Smooth muscle cell (in vitro differentiated cells): ENCODE results near the gene TULP1. TPM values are rescaled to one million over a fixed set of nuclear protein-coding genes. Genes with fewer than 3 reads are reported as not detected.

Experiments used
- DNase-seq: peaks from one replicate; lab custom pipeline; 2025; ENCODE audit not compliant: unreplicated experiment; lab: John Stamatoyannopoulos, UW
- H2AFZ ChIP-seq: fragments of 200-600 bp; sonication (generic); 2 replicates; pipeline ENCODE4 v1.6.0; 2016; ENCODE audit warnings: antibody characterized with exemption, low read depth, mild to moderate bottlenecking
- H3F3A ChIP-seq: fragments of 200-600 bp; sonication (generic); 2 replicates; pipeline ENCODE4 v1.6.0; 2017; ENCODE audit warnings: antibody characterized with exemption, low read depth
- H3K27ac ChIP-seq: fragments of 200-600 bp; sonication (generic); 2 replicates; pipeline ENCODE4 v1.5.1; 2016; ENCODE audit warnings: low read depth, mild to moderate bottlenecking
- H3K27me3 ChIP-seq: fragments of 200-600 bp; sonication (generic); 2 replicates; pipeline ENCODE4 v1.6.1; 2016; ENCODE audit warnings: low read depth, mild to moderate bottlenecking
- H3K36me3 ChIP-seq: fragments of 200-600 bp; sonication (generic); 2 replicates; pipeline ENCODE4 v1.5.1; 2016; ENCODE audit warnings: low read depth
- H3K4me1 ChIP-seq: fragments of 200-600 bp; sonication (generic); 2 replicates; pipeline ENCODE4 v1.5.1; 2016; ENCODE audit warnings: low read depth
- H3K4me2 ChIP-seq: fragments of 200-600 bp; sonication (generic); 2 replicates; pipeline ENCODE4 v1.6.0; 2016; ENCODE audit warnings: mild to moderate bottlenecking
- H3K4me3 ChIP-seq: fragments of 200-600 bp; sonication (generic); 2 replicates; pipeline ENCODE4 v1.5.1; 2016; ENCODE audit warnings: mild to moderate bottlenecking
- H3K79me2 ChIP-seq: fragments of 200-600 bp; sonication (generic); 2 replicates; pipeline ENCODE4 v1.6.0; 2016; ENCODE audit warnings: low read depth, mild to moderate bottlenecking
- H3K9ac ChIP-seq: fragments of 200-600 bp; sonication (generic); 2 replicates; pipeline ENCODE4 v1.6.0; 2016; ENCODE audit warnings: low read depth
- H3K9me3 ChIP-seq: fragments of 200-600 bp; sonication (generic); replicated peaks from 2 replicates; pipeline ENCODE4 v1.5.1; 2016; ENCODE audit warnings: low read depth
- H4K20me1 ChIP-seq: fragments of 200-600 bp; sonication (generic); 2 replicates; pipeline ENCODE4 v1.6.0; 2016; ENCODE audit warnings: low read depth
- WGBS: methylation state at CpG from one replicate; pipeline ENCODE4 v1.1.7; 2016; ENCODE audit warnings: low lambda C conversion rate; 5-methylcytosine and 5-hydroxymethylcytosine counted together
- polyA plus RNA-seq: library from polyadenylated mRNA; unstranded; fragments of >200 nt; fragmentation: Nextera tagmentation; extraction: Ambion mirVana; gene quantifications from 2 replicates; pipeline ENCODE4 v1.2.1, GENCODE V29; 2016
- total RNA-seq: library from RNA; depleted of rRNA; stranded (reverse); fragments of >200 nt; gene quantifications from 2 replicates; pipeline ENCODE4 v1.2.3, GENCODE V29; 2014
- TF ChIP-seq, protein P1 (sequence below): fragments of 200-600 bp; sonication (generic); IDR thresholded peaks from 2 replicates; pipeline ENCODE4 v1.5.1; 2017; ENCODE audit warnings: borderline replicate concordance, mild to moderate bottlenecking, antibody characterized with exemption; ENCODE audit not compliant: insufficient read depth, poor library complexity, severe bottlenecking

Gene TULP1
- total and polyA plus RNA-seq, 2 experiments from 2014 or later, result 0.26 to 0.31 TPM

DNA sequence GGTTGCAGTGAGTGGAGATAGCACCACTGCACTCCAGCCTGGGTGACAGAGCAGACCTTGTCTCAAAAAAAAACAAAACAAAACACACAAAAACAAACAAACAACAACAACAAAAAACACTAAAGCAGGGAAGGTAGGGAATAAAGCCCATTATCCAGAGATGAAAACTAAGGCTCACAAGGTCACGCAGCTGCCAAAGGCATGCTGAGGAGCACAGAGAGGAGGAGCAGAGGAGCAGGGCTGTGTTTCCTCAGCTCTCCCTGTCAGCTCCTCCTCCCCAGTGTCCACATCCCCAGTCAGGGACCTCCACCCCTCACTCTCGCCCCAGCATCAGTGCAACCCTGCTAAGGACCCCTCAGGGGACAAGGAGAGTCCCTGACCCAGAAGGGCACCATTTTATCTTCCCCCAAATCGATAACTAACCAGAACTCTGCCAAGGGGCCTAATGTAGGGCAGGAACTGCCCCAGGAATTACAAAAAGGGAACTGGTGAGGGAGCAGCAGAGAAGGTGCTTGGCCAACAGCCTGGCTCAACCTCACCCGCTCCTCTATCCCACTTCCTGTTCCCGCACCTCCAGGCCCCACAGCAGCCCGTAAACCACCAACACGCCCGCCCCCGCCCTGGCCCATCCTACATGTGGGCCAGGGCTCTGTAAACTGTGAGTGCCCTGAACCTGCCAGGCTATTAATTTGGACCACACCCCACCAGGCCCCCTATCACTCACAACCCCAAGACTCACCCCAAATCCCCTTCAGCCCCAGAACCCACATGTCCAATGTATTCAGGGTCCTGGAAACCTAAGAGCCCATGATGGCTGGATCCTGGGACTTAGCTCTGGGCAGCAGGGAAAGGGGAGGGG lies 24.8 kb downstream of the TULP1 start:
- H3K27me3 ChIP-seq, result no peaks in the 10 kb centered on the region
- no peaks in the 10 kb centered on the region for H3K36me3 ChIP-seq
- H3F3A ChIP-seq, result peaks cover 11% of the 10 kb centered on the region
- no peak overlapping the region for H2AFZ ChIP-seq
- H3K4me2 ChIP-seq, result peak overlapping the region; percentile 24
- H3K79me2 ChIP-seq, result peaks cover 76% of the 10 kb centered on the region
- peak overlapping the region; percentile 22 for H3K9ac ChIP-seq
- peaks cover 77% of the 10 kb centered on the region for H3K4me1 ChIP-seq
- TF ChIP-seq, protein P1, sequence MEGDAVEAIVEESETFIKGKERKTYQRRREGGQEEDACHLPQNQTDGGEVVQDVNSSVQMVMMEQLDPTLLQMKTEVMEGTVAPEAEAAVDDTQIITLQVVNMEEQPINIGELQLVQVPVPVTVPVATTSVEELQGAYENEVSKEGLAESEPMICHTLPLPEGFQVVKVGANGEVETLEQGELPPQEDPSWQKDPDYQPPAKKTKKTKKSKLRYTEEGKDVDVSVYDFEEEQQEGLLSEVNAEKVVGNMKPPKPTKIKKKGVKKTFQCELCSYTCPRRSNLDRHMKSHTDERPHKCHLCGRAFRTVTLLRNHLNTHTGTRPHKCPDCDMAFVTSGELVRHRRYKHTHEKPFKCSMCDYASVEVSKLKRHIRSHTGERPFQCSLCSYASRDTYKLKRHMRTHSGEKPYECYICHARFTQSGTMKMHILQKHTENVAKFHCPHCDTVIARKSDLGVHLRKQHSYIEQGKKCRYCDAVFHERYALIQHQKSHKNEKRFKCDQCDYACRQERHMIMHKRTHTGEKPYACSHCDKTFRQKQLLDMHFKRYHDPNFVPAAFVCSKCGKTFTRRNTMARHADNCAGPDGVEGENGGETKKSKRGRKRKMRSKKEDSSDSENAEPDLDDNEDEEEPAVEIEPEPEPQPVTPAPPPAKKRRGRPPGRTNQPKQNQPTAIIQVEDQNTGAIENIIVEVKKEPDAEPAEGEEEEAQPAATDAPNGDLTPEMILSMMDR, result no peak
- peak overlapping the region; percentile 94 for H3K27ac ChIP-seq
- no peaks in the 10 kb centered on the region for H3K9me3 ChIP-seq
- 57% methylated on average over 3 of the region's 9 CpGs for WGBS
- peaks cover 81% of the 10 kb centered on the region for H4K20me1 ChIP-seq
- no peak for DNase-seq
- H3K4me3 ChIP-seq, result no peak overlapping the region

DNA sequence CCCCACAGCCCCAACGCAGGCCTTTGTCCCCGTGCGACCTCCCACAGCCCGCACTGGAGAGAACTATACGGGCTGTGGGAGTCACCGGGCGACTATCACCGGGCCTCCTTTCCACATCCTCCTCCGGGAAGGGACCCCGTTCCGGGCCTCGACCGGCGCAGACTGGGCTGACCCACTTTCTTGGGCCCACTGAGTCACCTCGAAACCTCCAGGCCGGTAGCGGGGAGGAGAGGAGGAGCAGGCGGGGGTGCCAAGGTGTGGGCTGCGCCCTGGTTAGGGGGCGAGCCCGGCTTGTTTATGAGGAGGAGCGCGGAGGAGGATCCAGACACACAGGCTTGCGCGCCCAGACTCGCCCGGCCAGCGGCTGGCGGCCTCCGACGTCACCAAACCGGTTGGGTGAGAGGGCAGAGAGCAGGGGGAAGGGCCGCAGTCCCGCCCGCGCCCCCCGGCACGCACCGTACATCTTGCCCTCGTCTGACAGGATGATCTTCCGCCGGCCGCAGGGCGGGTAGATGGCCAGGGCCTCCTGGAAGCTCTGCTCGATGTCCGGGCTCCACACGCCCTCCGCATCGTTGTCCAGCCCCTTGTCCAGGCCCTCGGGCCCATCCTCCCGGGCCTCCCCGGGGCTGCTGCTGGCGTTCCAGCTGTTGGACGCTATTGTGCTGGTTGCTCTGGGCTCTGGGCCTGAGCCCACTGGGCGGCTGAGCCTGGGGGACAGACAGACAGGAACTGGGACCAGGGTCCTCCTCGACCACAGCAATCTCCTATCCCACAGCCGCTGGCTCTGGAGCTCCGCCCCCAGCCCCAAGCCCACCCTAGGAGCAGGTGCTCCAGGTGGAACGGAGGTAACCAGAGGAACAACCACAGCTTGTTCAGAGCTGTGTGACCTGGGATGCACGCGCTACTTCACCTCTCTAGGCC lies 26.4 kb downstream of the TULP1 start:
- TF ChIP-seq, protein P1, result no peak
- DNase-seq, result no peak
- H3K9ac ChIP-seq, result peak overlapping the region; percentile 68
- no peaks in the 10 kb centered on the region for H3K27me3 ChIP-seq
- H3K4me2 ChIP-seq, result peak overlapping the region; percentile 80
- no peak overlapping the region for H3K4me3 ChIP-seq
- H2AFZ ChIP-seq, result no peak overlapping the region
- WGBS, result 18% methylated on average over 60 of the region's 61 CpGs
- H3K27ac ChIP-seq, result peak overlapping the region; percentile 94
- peaks cover 60% of the 10 kb centered on the region for H3K4me1 ChIP-seq
- H3F3A ChIP-seq, result peaks cover 6% of the 10 kb centered on the region
- no peaks in the 10 kb centered on the region for H3K36me3 ChIP-seq
- H4K20me1 ChIP-seq, result peaks cover 81% of the 10 kb centered on the region
- no peaks in the 10 kb centered on the region for H3K9me3 ChIP-seq
- H3K79me2 ChIP-seq, result peaks cover 66% of the 10 kb centered on the region

DNA sequence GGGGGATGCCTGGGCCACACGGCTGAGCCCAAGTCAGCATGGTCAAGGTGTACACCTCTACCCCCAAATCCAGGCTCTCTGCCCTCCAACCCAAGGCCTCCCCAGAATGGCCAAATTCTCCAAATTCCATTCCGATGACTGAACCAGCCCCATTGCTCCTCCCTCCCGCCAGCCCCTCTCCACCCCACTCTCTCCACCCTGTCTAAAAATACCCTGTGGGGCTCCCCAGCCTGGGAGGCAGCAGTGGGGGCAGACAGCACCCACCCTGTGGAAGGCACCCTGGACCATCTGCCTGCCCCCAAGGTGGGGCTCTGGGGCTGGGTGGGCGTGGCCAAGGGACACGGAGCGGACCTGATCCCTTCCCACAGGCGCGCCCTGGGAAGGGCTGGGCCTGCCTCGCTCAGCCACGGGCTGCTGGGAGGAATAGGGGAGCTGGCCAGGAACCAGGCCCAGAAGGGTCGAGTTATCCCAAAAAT lies 27.3 kb downstream of the TULP1 start:
- Histone ChIP-seq H2AFZ (no peak overlapping the region), H3K4me3 (no peak overlapping the region), H3K27me3 (no peaks in the 10 kb centered on the region), H3K9ac (peak overlapping the region; percentile 68), H4K20me1 (peaks cover 79% of the 10 kb centered on the region), H3K4me2 (peak overlapping the region; percentile 80), H3K4me1 (peaks cover 52% of the 10 kb centered on the region), H3K27ac (peak overlapping the region; percentile 94), H3F3A (peaks cover 6% of the 10 kb centered on the region), H3K9me3 (no peaks in the 10 kb centered on the region), H3K79me2 (peaks cover 61% of the 10 kb centered on the region), H3K36me3 (no peaks in the 10 kb centered on the region)
- 30% methylated on average over 11 of the region's 11 CpGs for WGBS
- DNase-seq, result no peak
- TF ChIP-seq, protein P1, result no peak
